K562 (cell line): ENCODE measurements around the gene DCAF11. TPM values are rescaled to one million over a fixed set of nuclear protein-coding genes. Genes with fewer than 3 reads are reported as not detected.

Experiments used
- ARID2 ChIP-seq: fragments of 450-650 bp; IDR thresholded peaks from 2 replicates; pipeline ENCODE4 v1.6.1; 2017; ENCODE audit warnings: antibody characterized with exemption, mild to moderate bottlenecking
- CBFA2T3 ChIP-seq: fragments of 450-650 bp; IDR thresholded peaks from 2 replicates; pipeline ENCODE4 v1.6.1; 2017
- CCNT2 ChIP-seq: IDR thresholded peaks from 2 replicates; pipeline ENCODE4 v1.6.1; 2011; ENCODE audit warnings: borderline replicate concordance, low read depth, mild to moderate bottlenecking, moderate library complexity, mixed read lengths, low read length; ENCODE audit not compliant: insufficient read length; ENCODE audit errors: extremely low read depth
- CEBPB ChIP-seq: fragments of 450-650 bp; IDR thresholded peaks from 2 replicates; pipeline ENCODE4 v1.6.1; 2016; ENCODE audit warnings: missing genetic modification characterization, missing compliant biosample characterization
- CHD2 ChIP-seq: IDR thresholded peaks from 2 replicates; pipeline ENCODE4 v1.6.1; 2011; ENCODE audit warnings: low read depth, low read length
- COPS2 ChIP-seq: fragments of 450-650 bp; conservative IDR thresholded peaks from 2 replicates; pipeline ENCODE4 v1.6.1; 2016; ENCODE audit warnings: mild to moderate bottlenecking, moderate library complexity
- FIP1L1 ChIP-seq: fragments of 200-400 bp; formaldehyde crosslinking; IDR thresholded peaks from 2 replicates; pipeline ENCODE4 v1.6.1; 2018; ENCODE audit warnings: mild to moderate bottlenecking, low read depth, low read length; ENCODE audit not compliant: poor library complexity, severe bottlenecking
- GTF2E2 ChIP-seq: fragments of 200-800 bp; sonication (Bioruptor generic); IDR thresholded peaks from 2 replicates; pipeline ENCODE4 v1.6.1; 2016; ENCODE audit warnings: missing genetic modification characterization, missing compliant biosample characterization
- HOXB6 ChIP-seq: fragments of 250-450 bp; sonication (Bioruptor Pico); IDR thresholded peaks from 2 replicates; pipeline ENCODE4 v1.5.1; 2022; ENCODE audit warnings: mild to moderate bottlenecking, borderline replicate concordance
- MYNN ChIP-seq, 2 experiments: sonication (generic); formaldehyde crosslinking in 1 of 2; IDR thresholded peaks; 2 replicates each; pipeline versions ENCODE4 v1.5.0 to v1.6.1; 2016 to 2020; ENCODE audit warnings: antibody characterized with exemption in 1 of 2, missing genetic modification reagents in 1 of 2
- NELFE ChIP-seq: IDR thresholded peaks from 2 replicates; pipeline ENCODE4 v1.6.1; 2011; ENCODE audit warnings: mild to moderate bottlenecking; ENCODE audit not compliant: insufficient read depth, insufficient read length
- NFE2L1 ChIP-seq: fragments of 450-650 bp; IDR thresholded peaks from 2 replicates; pipeline ENCODE4 v1.6.1; 2016; ENCODE audit warnings: missing genetic modification characterization, low read depth, mild to moderate bottlenecking, missing compliant biosample characterization, moderate library complexity, borderline replicate concordance
- POLR2AphosphoS5 ChIP-seq: IDR thresholded peaks from 2 replicates; pipeline ENCODE4 v1.6.1; 2011; ENCODE audit warnings: mild to moderate bottlenecking, low read depth, low read length, moderate library complexity; ENCODE audit not compliant: control insufficient read depth, insufficient read depth
- SNRNP70 ChIP-seq: fragments of 200-400 bp; formaldehyde crosslinking; optimal IDR thresholded peaks from 2 replicates; pipeline ENCODE3; 2017; ENCODE audit warnings: low read depth, low read length
- TAF7 ChIP-seq: fragments of 450-650 bp; IDR thresholded peaks from 2 replicates; pipeline ENCODE4 v1.6.1; 2016; ENCODE audit warnings: missing genetic modification characterization, missing compliant biosample characterization
- TRIM24 ChIP-seq, 2 experiments: fragments of 450-650 bp; IDR thresholded peaks; 2 replicates each; pipeline ENCODE4 v1.6.1; 2016
- ZNF217 ChIP-seq: sonication (generic); formaldehyde crosslinking; IDR thresholded peaks from 2 replicates; pipeline ENCODE4 v1.8.0; 2022; ENCODE audit warnings: mild to moderate bottlenecking, missing genetic modification reagents
- ZNF232 ChIP-seq: sonication (generic); formaldehyde crosslinking; IDR thresholded peaks from 2 replicates; pipeline ENCODE4 v1.8.0; 2022; ENCODE audit warnings: mild to moderate bottlenecking, missing genetic modification reagents
- polyA plus RNA-seq, 8 experiments: library from polyadenylated mRNA; depleted of rRNA in 4 of 8; stranded (reverse) in 5 of 8; unstranded in 3 of 8; fragments of >200 nt; fragmentation: Nextera tagmentation in 2 of 8; fragmentation: Illumina TruSeq in 1 of 8; extraction: Ambion mirVana in 2 of 8; extraction: Trizol in 1 of 8; gene quantifications; 2 replicates each; pipeline versions ENCODE4 v1.2.1 to v1.2.3, GENCODE V29; 2011 to 2014; ENCODE audit warnings: inconsistent platforms in 1 of 8, missing spikeins in 1 of 8
- total RNA-seq, 7 experiments: library from RNA; depleted of rRNA in 6 of 7; stranded (reverse); fragments of >200 nt in 6 of 7; fragmentation: Illumina TruSeq in 2 of 7; extraction: Trizol in 2 of 7; gene quantifications; 2 replicates each; pipeline versions ENCODE4 v1.2.1 to v1.2.3, GENCODE V29; 2011 to 2021; ENCODE audit warnings: low replicate concordance in 1 of 7
- TF ChIP-seq, protein P1 (sequence below): fragments of 150-350 bp; IDR thresholded peaks from 2 replicates; pipeline ENCODE4 v1.6.1; 2014; ENCODE audit warnings: low read depth, mild to moderate bottlenecking, low read length, borderline replicate concordance
- TF ChIP-seq, protein P2 (sequence below), 2 experiments: fragments of 450-650 bp in 1 of 2; sonication (generic) in 1 of 2; formaldehyde crosslinking; conservative IDR thresholded peaks; 2 replicates each; pipeline versions ENCODE4 v1.4.0 to v1.8.1; 2020 to 2022; ENCODE audit warnings: mild to moderate bottlenecking in 1 of 2, missing genetic modification reagents in 1 of 2

Gene DCAF11
- total and polyA plus RNA-seq, 9 of the 15 experiments (the other 6 are each of a cell fraction or from before 2014, with no cell fraction given), result 8.5 to 46.2 (median 36.4) TPM

DNA sequence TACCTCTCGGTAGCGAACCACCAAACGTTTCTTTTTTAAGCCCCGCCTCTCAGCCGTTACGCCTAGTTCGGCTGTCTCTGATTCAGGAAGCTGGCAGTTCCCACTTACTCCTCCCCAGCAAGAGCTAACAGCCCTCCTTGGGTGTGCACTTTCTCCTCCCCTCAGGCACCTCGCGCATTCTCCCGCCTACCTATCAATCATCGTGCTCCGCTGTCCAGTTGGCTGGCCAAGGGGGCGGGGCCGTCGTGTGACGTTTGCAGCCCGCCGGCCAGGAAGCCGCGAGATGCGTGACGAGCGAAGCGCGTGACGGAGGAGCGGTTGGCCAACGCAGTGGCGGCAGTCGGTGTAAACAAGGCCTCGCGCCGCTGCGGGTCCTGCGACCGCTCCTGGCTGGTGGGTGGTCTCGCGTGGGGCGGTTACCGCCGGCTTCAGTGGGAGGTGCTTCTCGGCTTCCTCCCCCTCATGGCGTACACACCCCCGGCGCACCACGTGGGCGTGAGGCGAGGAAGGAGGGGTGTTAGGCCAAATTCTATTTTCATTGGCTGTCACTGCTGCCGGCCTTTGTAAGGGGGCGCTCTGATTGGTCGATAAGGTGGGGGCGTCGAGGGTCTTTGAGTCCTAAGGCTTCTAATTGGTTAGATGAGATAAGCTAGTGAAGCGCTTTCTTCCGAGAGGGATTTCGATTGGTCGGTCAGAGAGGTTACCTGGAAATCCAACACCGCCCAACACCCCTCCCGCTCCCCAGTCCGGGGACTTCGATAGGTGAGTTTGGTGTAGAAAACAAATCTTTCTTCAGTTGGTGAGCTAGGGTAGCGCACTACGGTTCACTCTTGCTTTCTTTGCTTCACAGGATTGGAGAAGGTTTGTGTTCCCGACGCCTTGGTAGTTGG lies at the start of gene DCAF11, which contains the start of gene NRL (continued):
- TF ChIP-seq TRIM24 (IDR thresholded peaks at IDR 0.05), result no peak
- no peak for TF ChIP-seq ZNF232
- TF ChIP-seq SNRNP70, result no peak
- TF ChIP-seq ZNF217 (CRISPR knock-in tag), result no peak
- no peak for TF ChIP-seq CBFA2T3
- TF ChIP-seq, protein P1, sequence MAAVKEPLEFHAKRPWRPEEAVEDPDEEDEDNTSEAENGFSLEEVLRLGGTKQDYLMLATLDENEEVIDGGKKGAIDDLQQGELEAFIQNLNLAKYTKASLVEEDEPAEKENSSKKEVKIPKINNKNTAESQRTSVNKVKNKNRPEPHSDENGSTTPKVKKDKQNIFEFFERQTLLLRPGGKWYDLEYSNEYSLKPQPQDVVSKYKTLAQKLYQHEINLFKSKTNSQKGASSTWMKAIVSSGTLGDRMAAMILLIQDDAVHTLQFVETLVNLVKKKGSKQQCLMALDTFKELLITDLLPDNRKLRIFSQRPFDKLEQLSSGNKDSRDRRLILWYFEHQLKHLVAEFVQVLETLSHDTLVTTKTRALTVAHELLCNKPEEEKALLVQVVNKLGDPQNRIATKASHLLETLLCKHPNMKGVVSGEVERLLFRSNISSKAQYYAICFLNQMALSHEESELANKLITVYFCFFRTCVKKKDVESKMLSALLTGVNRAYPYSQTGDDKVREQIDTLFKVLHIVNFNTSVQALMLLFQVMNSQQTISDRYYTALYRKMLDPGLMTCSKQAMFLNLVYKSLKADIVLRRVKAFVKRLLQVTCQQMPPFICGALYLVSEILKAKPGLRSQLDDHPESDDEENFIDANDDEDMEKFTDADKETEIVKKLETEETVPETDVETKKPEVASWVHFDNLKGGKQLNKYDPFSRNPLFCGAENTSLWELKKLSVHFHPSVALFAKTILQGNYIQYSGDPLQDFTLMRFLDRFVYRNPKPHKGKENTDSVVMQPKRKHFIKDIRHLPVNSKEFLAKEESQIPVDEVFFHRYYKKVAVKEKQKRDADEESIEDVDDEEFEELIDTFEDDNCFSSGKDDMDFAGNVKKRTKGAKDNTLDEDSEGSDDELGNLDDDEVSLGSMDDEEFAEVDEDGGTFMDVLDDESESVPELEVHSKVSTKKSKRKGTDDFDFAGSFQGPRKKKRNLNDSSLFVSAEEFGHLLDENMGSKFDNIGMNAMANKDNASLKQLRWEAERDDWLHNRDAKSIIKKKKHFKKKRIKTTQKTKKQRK, result peak; percentile 70; the same call in 1 of the 2 replicates
- TF ChIP-seq CEBPB (tag), result peak; percentile 72
- peak; percentile 95 for TF ChIP-seq CHD2
- no peak; the same call in none of the 2 replicates for TF ChIP-seq POLR2AphosphoS5
- no peak for TF ChIP-seq COPS2
- TF ChIP-seq FIP1L1, result no peak
- TF ChIP-seq, protein P2, sequence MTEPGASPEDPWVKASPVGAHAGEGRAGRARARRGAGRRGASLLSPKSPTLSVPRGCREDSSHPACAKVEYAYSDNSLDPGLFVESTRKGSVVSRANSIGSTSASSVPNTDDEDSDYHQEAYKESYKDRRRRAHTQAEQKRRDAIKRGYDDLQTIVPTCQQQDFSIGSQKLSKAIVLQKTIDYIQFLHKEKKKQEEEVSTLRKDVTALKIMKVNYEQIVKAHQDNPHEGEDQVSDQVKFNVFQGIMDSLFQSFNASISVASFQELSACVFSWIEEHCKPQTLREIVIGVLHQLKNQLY (CRISPR knock-in tag; conservative IDR thresholded peaks at IDR 0.05), result no peak
- no peak for TF ChIP-seq NELFE
- no peak for TF ChIP-seq MYNN (IDR thresholded peaks at IDR 0.05)
- TF ChIP-seq MYNN (CRISPR knock-in tag; IDR thresholded peaks at IDR 0.05), result no peak
- no peak for TF ChIP-seq GTF2E2 (tag)
- TF ChIP-seq NFE2L1 (tag), result no peak
- TF ChIP-seq CCNT2, result peak; percentile 52
- TF ChIP-seq HOXB6, result no peak
- TF ChIP-seq TAF7 (tag), result no peak
- no peak for TF ChIP-seq ARID2
